Glutamatergic neuron (in vitro differentiated cells): ENCODE measurements around the gene QRFP. TPM values are rescaled to one million over a fixed set of nuclear protein-coding genes. Genes with fewer than 3 reads are reported as not detected.

Experiments
- DNase-seq: peaks from one replicate; pipeline ENCODE4 v3.0.0; 2022
- H3K27ac Mint-ChIP-seq: one replicate; pipeline ENCODE4 v1.8.0; 2020; ENCODE audit warnings: mild to moderate bottlenecking, mixed read lengths, inconsistent platforms; ENCODE audit not compliant: unreplicated experiment
- H3K27me3 Mint-ChIP-seq: one replicate; pipeline ENCODE4 v1.8.0; 2020; ENCODE audit warnings: mild to moderate bottlenecking, moderate library complexity, mixed read lengths, inconsistent platforms; ENCODE audit not compliant: unreplicated experiment
- H3K36me3 Mint-ChIP-seq: one replicate; pipeline ENCODE4 v1.8.0; 2020; ENCODE audit warnings: mild to moderate bottlenecking, mixed read lengths, inconsistent platforms; ENCODE audit not compliant: unreplicated experiment
- H3K4me1 Mint-ChIP-seq: one replicate; pipeline ENCODE4 v1.8.0; 2020; ENCODE audit warnings: mild to moderate bottlenecking, low read depth, mixed read lengths, inconsistent platforms; ENCODE audit not compliant: unreplicated experiment
- H3K4me3 Mint-ChIP-seq: one replicate; pipeline ENCODE4 v1.8.0; 2020; ENCODE audit warnings: mild to moderate bottlenecking, mixed read lengths, inconsistent platforms; ENCODE audit not compliant: unreplicated experiment
- H3K9me3 Mint-ChIP-seq: one replicate; pipeline ENCODE4 v1.8.0; 2020; ENCODE audit warnings: mild to moderate bottlenecking, moderate library complexity, mixed read lengths, inconsistent platforms; ENCODE audit not compliant: unreplicated experiment
- total RNA-seq: library from RNA; stranded (reverse); fragmentation: NEBNext Ultra II Directional; extraction: Animal tissue kit (Norgen Biotek cat#: 25700); gene quantifications from one replicate; pipeline ENCODE4 v1.2.1, GENCODE V29; 2021; ENCODE audit not compliant: unreplicated experiment
- TF ChIP-seq, protein P1 (sequence below): fragments of 200-600 bp; sonication (generic); IDR thresholded peaks from one replicate; pipeline ENCODE4 v1.5.0; 2021; ENCODE audit not compliant: partially characterized antibody, unreplicated experiment

QRFP gene
- total RNA-seq, 1 donor from 2014 or later, result not detected

DNA sequence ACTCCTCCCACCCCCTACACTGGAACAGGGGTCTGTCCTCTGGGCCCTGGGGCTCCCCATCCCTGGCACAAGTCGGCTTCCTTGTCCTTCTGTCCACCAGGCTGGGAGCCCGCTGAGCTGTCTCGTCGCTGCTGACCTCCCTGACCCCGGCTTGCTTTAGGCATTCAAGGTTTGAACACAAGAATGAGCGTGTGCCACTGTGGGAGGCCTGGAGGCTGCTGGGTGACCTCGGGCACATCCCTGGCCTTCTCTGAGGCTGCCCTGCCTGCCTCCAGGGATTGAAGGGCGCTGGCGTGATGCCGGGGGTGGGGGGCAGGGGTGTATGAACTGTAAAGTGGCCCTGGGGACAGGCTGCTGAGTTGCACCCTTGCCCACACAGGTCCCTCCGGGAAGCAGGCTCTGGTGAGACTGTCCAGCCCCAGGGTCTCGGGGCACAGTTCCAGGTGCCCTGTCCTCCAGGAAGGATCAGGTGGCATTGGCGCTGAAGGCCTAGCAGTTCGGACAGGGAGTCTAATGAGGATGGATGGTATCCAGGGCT, 24.2 kb upstream of the QRFP start:
- TF ChIP-seq, protein P1, sequence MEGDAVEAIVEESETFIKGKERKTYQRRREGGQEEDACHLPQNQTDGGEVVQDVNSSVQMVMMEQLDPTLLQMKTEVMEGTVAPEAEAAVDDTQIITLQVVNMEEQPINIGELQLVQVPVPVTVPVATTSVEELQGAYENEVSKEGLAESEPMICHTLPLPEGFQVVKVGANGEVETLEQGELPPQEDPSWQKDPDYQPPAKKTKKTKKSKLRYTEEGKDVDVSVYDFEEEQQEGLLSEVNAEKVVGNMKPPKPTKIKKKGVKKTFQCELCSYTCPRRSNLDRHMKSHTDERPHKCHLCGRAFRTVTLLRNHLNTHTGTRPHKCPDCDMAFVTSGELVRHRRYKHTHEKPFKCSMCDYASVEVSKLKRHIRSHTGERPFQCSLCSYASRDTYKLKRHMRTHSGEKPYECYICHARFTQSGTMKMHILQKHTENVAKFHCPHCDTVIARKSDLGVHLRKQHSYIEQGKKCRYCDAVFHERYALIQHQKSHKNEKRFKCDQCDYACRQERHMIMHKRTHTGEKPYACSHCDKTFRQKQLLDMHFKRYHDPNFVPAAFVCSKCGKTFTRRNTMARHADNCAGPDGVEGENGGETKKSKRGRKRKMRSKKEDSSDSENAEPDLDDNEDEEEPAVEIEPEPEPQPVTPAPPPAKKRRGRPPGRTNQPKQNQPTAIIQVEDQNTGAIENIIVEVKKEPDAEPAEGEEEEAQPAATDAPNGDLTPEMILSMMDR, result no peak
- H3K27me3 Mint-ChIP-seq, result peaks cover 2% of the 10 kb centered on the region
- peaks cover 12% of the 10 kb centered on the region for H3K4me1 Mint-ChIP-seq
- no peaks in the 10 kb centered on the region for H3K36me3 Mint-ChIP-seq
- no peak overlapping the region for H3K27ac Mint-ChIP-seq
- DNase-seq, result no peak
- no peaks in the 10 kb centered on the region for H3K9me3 Mint-ChIP-seq
- H3K4me3 Mint-ChIP-seq, result no peak overlapping the region

DNA sequence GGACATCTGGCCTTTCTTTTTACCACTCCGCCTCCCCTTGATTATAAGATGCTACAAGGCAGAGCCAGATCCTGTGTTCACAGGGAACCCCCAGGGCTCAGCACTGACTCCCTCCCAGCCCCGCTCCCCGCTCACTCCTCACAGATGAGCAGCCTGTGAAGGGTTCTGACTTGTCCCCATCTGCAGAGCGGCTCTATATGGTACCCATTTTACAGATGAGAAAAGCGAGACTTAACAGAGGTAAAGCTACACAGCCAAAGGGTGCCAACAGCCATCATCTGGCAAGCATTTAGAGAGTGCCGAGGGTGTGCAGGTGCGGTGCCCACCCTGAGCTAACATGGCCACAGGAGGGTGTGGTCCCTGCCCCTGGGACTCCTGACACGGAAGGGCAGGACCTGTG, 23.6 kb upstream of the QRFP start:
- DNase-seq, result no peak
- no peak overlapping the region for H3K27ac Mint-ChIP-seq
- H3K27me3 Mint-ChIP-seq, result peaks cover 5% of the 10 kb centered on the region
- no peak overlapping the region for H3K4me3 Mint-ChIP-seq
- no peaks in the 10 kb centered on the region for H3K36me3 Mint-ChIP-seq
- peaks cover 12% of the 10 kb centered on the region for H3K4me1 Mint-ChIP-seq
- H3K9me3 Mint-ChIP-seq, result no peaks in the 10 kb centered on the region
- TF ChIP-seq, protein P1, result no peak

DNA sequence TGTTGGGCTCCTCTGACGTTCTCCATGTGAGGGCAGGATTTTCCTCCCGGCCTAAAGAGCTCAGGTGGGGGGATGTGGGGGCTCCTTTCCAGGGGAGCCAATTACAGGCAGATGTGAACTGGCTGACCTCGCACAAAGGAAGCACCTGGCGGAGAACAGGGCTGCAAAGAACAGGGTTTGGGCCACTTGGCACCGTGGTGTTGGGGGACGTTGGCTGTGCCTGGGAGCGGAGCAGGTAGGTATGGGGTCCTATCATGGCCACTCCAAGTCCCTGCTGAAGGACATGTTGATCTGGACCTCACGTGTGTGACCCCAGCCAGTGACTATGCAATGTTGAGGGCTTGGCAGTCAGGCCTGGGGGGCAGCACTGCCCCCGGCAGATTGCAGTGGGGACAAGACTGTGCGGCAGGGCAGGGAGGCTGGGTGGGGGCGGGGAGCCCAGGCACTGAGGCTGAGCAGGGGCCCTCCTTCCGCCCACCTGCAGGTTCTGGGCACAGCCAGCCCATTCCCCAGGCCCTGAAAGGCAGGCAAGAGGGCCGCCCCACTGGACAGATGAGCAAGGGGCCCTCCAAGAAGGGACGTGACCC, 23.0 kb upstream of the QRFP start:
- H3K4me3 Mint-ChIP-seq, result no peak overlapping the region
- TF ChIP-seq, protein P1, result no peak
- H3K4me1 Mint-ChIP-seq, result peaks cover 12% of the 10 kb centered on the region
- H3K27ac Mint-ChIP-seq, result no peak overlapping the region
- no peaks in the 10 kb centered on the region for H3K9me3 Mint-ChIP-seq
- peaks cover 5% of the 10 kb centered on the region for H3K27me3 Mint-ChIP-seq
- DNase-seq, result no peak
- no peaks in the 10 kb centered on the region for H3K36me3 Mint-ChIP-seq

DNA sequence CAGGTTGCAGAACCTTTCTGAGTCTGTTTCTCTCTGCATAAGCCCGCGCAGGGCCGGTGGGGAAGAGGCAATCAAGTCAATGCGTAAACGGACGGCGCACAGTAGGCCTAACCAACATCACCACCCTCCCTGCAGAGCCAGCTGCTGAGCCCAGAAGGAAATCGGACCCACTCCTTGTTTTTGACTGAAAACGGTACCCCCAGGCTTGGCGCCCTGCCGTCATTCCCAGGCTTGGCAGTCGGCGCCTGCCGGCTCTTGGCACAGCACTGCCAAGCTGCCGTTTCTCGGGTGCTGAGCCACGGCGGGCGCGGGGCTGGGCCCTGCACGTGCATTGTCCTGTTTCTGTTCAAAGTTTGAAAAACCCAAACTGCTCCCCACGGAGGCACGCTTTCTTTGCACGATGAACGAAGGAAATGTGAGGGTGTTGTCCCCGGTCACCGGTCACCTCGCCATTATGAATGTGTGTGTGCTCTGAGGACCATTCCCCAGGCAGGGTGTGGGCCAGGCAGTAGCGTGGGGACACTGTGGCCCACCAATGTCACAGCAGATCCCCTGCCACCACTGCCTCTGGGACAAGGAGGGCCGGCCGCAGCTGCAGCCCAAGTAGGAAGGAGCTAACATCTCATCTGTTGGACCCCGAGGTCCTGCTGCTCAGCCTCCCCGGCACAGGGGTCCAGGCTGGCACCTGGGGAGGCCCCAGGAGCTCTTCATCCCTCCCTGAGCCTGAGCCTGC, 22.4 kb upstream of the QRFP start:
- Mint-ChIP-seq H3K27me3 (peaks cover 5% of the 10 kb centered on the region), H3K36me3 (no peaks in the 10 kb centered on the region), H3K4me1 (peaks cover 12% of the 10 kb centered on the region), H3K27ac (no peak overlapping the region), H3K9me3 (no peaks in the 10 kb centered on the region), H3K4me3 (no peak overlapping the region)
- TF ChIP-seq, protein P1, result no peak
- no peak for DNase-seq

DNA sequence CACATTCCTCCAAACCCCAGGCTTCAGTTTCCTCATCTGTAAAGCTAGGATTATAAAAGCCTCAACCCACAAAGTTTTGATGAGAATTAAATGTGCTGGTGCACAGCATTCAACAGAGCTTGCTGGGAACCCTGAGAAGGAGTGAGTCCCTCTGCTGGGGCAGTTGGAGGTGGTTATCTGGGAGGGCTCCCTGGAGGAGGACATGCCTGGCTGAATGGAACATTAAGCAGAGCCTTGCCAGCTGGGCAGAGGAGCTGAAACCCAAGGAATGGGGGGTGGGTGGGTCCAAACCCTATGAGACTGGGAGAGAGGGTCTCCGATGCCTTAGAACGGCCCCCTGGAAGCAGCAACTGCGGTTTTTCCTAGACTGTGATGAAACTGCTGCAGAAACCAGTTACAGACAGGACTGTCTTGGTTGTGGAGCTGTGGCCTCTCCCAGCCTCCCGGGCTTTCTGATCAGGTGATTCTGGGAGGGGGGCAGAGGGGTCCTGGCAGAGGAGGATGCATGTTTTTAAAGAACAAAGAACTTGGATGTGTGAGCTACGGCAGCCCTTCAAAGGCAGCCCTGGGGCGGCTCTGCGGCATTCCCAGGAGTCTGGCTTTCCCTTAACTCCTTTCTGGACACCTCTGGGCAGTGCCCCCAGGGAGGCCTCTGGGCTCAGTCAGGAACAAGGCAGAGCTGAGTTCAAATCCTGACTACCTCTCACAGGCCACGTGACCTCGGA, 21.7 kb upstream of the QRFP start:
- Mint-ChIP-seq H3K36me3 (no peaks in the 10 kb centered on the region), H3K4me1 (peaks cover 14% of the 10 kb centered on the region), H3K9me3 (no peaks in the 10 kb centered on the region)

More for the DNA sequence above, 21.7 kb upstream of the QRFP start:
- H3K27me3 Mint-ChIP-seq, result peaks cover 5% of the 10 kb centered on the region
- DNase-seq, result no peak
- TF ChIP-seq, protein P1, result no peak
- no peak overlapping the region for H3K27ac Mint-ChIP-seq
- H3K4me3 Mint-ChIP-seq, result no peak overlapping the region
